GM12891 (cell line): ENCODE measurements around the gene FSHR.

Experiments used
- PAX5 ChIP-seq: IDR thresholded peaks from 2 replicates; pipeline ENCODE4 v1.6.1; 2011; ENCODE audit warnings: low read length, moderate library complexity, mild to moderate bottlenecking; ENCODE audit not compliant: insufficient read depth, severe bottlenecking
- POLR2A ChIP-seq: IDR thresholded peaks from 2 replicates; pipeline ENCODE4 v1.6.1; 2011; ENCODE audit warnings: low read depth, low read length, control low read depth
- POLR2AphosphoS5 ChIP-seq: IDR thresholded peaks from 2 replicates; pipeline ENCODE4 v1.6.1; 2011; ENCODE audit warnings: low read depth, low read length, control low read depth
- POU2F2 ChIP-seq: IDR thresholded peaks from 2 replicates; pipeline ENCODE4 v1.6.1; 2011; ENCODE audit warnings: low read depth, mild to moderate bottlenecking, control low read depth, low read length, moderate library complexity
- SPI1 ChIP-seq: IDR thresholded peaks from 2 replicates; pipeline ENCODE4 v1.6.1; 2011; ENCODE audit warnings: low read depth, low read length, control low read depth
- TAF1 ChIP-seq: IDR thresholded peaks from 2 replicates; pipeline ENCODE4 v1.6.1; 2011; ENCODE audit warnings: low read depth, low read length, control low read depth

DNA sequence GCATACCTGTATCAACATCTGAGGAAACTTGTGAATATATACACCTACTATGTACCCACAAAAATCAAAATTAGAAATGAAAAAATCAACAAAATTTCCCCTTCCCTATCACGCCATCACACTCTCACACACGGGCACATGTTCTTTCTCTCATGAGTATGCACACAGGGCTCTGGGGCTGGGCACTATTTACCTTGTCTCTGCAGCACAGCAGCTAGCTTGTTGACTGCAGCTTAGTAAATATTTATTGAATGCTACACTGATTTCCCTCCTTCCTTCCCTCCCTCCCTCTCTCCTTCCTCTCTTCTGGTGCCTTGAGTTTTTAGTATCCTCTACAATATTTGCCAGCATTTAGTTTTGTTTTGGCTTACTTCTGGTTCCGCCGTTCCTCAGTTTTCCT lies 216.1 kb downstream of the FSHR start:
- TF ChIP-seq POLR2A (no peak), POLR2AphosphoS5 (no peak), SPI1 (no peak), POU2F2 (no peak), TAF1 (no peak), PAX5 (no peak)
